ENCODE measurements around the gene SENP5.
"Not testable (repeated sequence)": the region's sequence is repeated elsewhere in the genome, so short reads cannot be mapped to it uniquely, and the experiment has no call there.

SENP5 gene

DNA sequence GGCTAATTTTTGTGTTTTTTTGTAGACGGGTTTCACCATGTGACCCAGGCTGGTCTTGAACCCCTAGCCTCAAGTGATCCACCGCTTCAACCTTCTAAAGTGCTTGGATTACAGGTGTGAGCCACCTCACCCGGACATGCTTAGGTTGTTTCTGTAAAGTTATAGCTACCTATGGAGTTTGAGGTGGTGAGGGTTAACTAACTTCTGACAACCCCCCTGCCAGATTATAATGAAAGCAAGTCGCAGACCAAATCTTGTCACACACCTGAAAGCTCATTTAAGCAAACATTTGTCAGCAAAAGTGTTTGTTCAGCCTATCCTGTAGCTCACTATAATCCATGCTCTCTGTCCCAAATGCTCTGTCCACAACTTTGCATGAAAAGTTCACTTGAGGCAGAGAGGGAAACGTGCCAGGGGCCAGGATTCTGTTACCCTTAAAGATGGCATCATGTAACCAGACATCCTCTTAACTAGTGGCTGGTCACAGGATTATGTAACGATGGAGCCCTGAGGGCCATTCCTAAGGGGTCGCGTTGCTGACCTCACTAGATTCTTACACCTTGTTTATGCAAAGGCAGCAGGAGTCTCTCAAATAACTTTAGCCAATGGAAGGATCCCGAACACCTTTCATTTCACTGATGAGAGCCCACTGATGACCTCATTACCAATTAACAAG, 24.1 kb upstream of the SENP5 start:
- H3K4me3 ChIP-seq (ENCODE audit: low read length): no peak overlapping the region
- no peak for TF ChIP-seq CTCF (conservative IDR thresholded peaks at IDR 0.05; ENCODE audit: low read depth, low read length)
- DNase-seq (ENCODE audit: low read depth): no peak

DNA sequence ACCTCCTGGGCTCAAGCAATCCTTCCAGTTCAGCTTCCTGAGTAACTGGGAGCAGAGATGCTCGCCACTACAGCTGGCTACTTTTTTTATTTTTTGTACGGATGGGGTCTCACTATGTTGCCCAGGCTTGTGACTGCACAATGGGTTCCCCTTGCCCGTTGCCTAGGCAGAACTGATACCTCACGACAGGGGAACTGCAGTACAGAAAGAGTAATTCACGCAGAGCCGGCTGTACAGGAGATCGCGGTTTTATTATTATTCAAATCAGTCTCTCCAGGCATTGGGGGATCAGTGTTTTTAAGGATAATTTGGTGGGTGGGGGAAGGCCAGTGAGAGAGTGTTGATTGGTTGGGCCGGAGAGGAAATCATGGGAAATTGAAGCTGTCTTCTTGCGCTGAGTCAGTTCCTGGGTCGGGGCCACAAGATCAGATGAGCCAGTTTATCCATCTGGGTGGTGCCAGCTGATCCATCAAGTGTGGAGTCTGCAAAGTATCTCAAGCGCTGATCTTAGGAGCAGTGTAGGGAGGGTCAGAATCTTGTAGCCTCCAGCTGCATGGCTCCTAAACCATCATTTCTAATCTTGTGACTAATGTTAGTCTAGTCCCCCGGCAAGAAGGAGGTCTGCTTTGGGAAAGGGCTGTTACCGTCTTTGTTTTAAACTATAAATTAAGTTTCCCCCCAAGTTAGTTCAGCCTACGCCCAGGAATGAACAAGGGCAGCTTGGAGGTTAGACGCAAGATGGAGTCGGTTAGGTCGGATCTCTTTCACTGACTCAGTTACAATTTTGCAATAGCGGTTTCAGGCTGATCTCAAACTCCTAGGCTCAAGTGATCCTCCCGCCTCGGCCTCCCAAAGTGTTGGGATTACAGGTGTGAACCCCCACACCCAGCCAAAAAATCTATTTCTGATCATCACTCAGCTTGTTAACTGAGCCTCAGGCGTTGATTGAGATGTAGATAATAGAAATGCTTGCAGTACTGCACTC, 23.2 kb upstream of the SENP5 start:
- not testable (repeated sequence) for H3K4me3 ChIP-seq (ENCODE audit: low read length); DNase-seq (ENCODE audit: low read depth)

- not testable (repeated sequence) for H3K4me3 ChIP-seq (ENCODE audit: low read length); DNase-seq (ENCODE audit: low read depth)
Observed at GRCh38 chr3:196848375-196848774, 19.3 kb upstream of the SENP5 start.

DNA sequence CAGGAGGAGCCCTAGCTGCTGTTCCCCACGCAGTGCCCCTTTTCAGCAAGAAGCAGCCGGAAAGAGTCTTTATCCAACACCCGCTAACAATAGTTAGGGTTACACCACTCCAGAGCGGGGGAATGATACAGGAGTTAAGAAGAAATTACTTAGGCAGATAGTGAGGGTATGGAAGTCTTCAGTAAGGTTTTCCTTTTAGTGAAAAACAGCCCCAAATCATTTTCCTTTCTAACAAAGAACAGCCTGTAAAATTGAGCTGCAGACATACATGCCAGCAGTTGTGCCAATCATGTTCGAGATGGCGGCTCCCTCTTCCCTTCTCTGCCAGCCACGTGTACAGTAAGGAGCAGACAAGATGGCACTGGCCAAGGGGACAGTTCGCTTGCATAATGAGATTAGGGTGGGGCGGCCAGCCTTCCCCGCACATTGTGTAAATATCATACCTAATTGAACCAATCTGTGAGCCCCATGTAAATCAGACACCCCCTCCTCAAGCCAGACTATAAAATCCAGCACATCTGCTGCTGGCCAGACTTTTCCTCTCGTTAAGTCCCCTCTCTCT, 18.5 kb upstream of the SENP5 start:
- no peak overlapping the region for H3K4me3 ChIP-seq (ENCODE audit: low read length)
- DNase-seq (ENCODE audit: low read depth): no peak
- no peak for TF ChIP-seq CTCF (conservative IDR thresholded peaks at IDR 0.05; ENCODE audit: low read depth, low read length)

GRCh38 chr3:196863000-196863399, 4.7 kb upstream of the SENP5 start:
- DNase-seq (ENCODE audit: low read depth); H3K4me3 ChIP-seq (ENCODE audit: low read length): not testable (repeated sequence)

DNA sequence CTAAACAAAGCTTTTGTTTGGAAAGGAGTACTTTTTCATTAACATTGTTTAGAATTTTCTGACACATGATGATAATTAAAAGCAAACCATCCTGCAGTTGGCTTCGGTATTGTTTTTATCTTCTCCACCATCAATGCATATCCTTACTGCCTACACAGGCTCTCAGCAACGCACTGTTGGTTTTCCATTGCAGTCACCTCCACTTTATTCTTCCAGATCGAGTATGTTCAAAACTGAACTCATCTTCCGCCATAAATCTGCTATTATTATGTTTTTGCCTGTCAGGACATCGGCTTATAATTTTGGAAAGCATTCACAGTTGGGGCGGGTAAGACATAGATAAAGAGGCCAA, 589 bp upstream of the SENP5 start:
- H3K4me3 ChIP-seq (ENCODE audit: low read length): peak overlapping the region; percentile 60
- no peak for DNase-seq (ENCODE audit: low read depth)
- no peak for TF ChIP-seq CTCF (conservative IDR thresholded peaks at IDR 0.05; ENCODE audit: low read depth, low read length)

- peak overlapping the region; percentile 76 for H3K4me3 ChIP-seq (ENCODE audit: low read length)
- no peak for TF ChIP-seq CTCF (conservative IDR thresholded peaks at IDR 0.05; ENCODE audit: low read depth, low read length)
- peak; percentile 5 for DNase-seq (ENCODE audit: low read depth)
Observed at GRCh38 chr3:196868297-196868661, 559 bp downstream of the SENP5 start.

DNA sequence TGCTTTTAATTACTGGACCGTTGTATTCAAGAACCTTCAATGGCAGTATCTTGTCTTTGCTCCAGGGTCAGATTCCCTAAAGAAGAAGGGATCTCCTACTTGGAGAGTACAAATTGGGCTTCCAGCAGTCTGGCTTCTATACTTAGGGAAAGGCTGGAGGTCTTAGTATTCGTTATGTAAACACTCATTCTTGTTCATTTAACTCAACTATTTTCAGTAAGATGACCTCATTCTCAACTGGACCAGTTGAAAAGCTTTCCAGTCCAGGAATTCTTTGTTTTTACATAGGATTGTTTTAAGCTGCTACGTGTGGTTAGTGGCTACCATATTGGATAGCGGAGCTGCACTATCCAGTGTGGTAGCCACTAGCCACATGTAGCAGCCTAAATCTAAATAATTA, 4.6 kb downstream of the SENP5 start:
- TF ChIP-seq CTCF (conservative IDR thresholded peaks at IDR 0.05; ENCODE audit: low read depth, low read length): no peak
- no peak for DNase-seq (ENCODE audit: low read depth)
- H3K4me3 ChIP-seq (ENCODE audit: low read length): no peak overlapping the region

DNA sequence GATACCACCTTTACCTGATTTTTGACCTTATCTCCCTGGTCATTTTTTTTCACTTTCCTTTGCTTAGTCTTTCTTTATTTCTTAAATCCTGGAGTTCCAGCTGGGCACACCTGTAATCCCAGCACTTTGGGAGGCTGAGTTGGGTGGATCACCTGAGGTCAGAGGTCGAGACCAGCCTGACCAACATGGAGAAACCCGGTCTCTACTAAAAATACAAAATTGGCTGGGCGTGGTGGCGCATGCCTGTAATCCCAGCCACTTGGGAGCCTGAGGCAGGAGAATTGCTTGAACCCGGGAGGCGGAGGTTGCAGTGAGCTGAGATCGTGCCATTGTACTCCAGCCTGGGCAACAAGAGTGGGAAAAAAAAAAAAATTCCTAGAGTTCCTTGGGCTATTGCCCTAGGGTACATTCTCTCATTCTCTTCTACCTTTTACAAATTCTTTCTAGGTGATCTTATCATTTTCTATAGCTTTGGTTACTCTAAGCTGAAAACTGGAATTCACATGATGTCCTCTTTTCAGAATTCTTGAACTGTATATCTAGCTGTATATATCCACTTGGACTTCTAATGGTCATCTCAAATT, 6.9 kb downstream of the SENP5 start:
- H3K4me3 ChIP-seq (ENCODE audit: low read length): not testable (repeated sequence)

More for the DNA sequence above, 6.9 kb downstream of the SENP5 start:
- DNase-seq (ENCODE audit: low read depth): not testable (repeated sequence)

Measured in retinal pigment epithelial cell (primary cell).